ENCODE measurements around the gene PHLDB1. TPM values are rescaled to one million over a fixed set of nuclear protein-coding genes. Genes with fewer than 3 reads are reported as not detected.

Gene PHLDB1
- total and polyA plus RNA-seq, 2 of the 8 experiments (the other 6 are each of a cell fraction or from before 2014, with no cell fraction given): 53.9 to 74.8 TPM

GRCh38 chr11:118634431-118635236, 27.2 kb downstream of the PHLDB1 start:
- no peak overlapping the region for H3K4ac ChIP-seq (replicated peaks; ENCODE audit: insufficient read length, low read depth, low read length)
- H3K4me3 ChIP-seq (ENCODE audit: extremely low read depth in 1 of 4, insufficient read depth in 2 of 4, low read depth in 3 of 4, low read length in 4 of 4): peak overlapping the region; percentile 36 to 72 (median 62)
- peak overlapping the region; percentile 79 for H4K5ac ChIP-seq (ENCODE audit: insufficient read length, low read depth, low read length)
- peaks cover 2 to 42% (median 13%) of the 10 kb centered on the region in 4 experiments; a peak in 6 of 8 replicates for H3K36me3 ChIP-seq (ENCODE audit: control insufficient read depth in 2 of 4, insufficient read depth in 4 of 4, low read length in 3 of 4)
- H3K14ac ChIP-seq (ENCODE audit: insufficient read length): no peak overlapping the region
- H4K8ac ChIP-seq (ENCODE audit: extremely low read depth, insufficient read depth, low read length): peak overlapping the region; percentile 88; the same call in 1 of the 2 replicates
- peaks cover 3% of the 10 kb centered on the region for H3K79me1 ChIP-seq (ENCODE audit: low read depth, low read length)
- H2AK5ac ChIP-seq (ENCODE audit: low read depth, low read length): no peak overlapping the region
- no peaks in the 10 kb centered on the region for H3K9me3 ChIP-seq (ENCODE audit: insufficient read depth in 2 of 2, low read depth in 1 of 2, low read length in 1 of 2)
- H2BK15ac ChIP-seq (ENCODE audit: low read length): no peak overlapping the region
- H3K4me2 ChIP-seq (ENCODE audit: insufficient read depth in 1 of 2, low read depth in 2 of 2, low read length in 2 of 2): peak overlapping the region; percentile 80 to 99
- DNase-seq (ENCODE audit: low read depth in 1 of 2, low spot score in 2 of 2) (peak; percentile 80 to 89), FAIRE-seq (peak; percentile 13)
- peak overlapping the region in 3 of 4 experiments; percentile 63 to 79 (median 77); a peak in 6 of 7 replicates for H3K9ac ChIP-seq (replicated peaks in 1 of 4; ENCODE audit: extremely low read depth in 1 of 4, low read depth in 3 of 4, low read length in 3 of 4)
- no peak overlapping the region for H2BK120ac ChIP-seq (replicated peaks; ENCODE audit: low read depth, low read length)
- H3K56ac ChIP-seq (replicated peaks; ENCODE audit: insufficient read length, low read depth, low read length): peak overlapping the region; percentile 24
- ChIA-PET CTCF (ENCODE audit: partially characterized antibody) (interaction anchor here (0.8 to 19.1 kb wide), 13 partner anchors 8 to 200 kb away, joined by 3 to 435 read pairs (median 8); partner anchors contain the start of gene PHLDB1), POLR2A (ENCODE audit: partially characterized antibody) (interaction anchor here (0.5 to 25.8 kb wide), 15 partner anchors 11 to 327 kb away, joined by 3 to 574 read pairs (median 3); partner anchors contain the start of genes ARCN1 and PHLDB1)
- H3K4me1 ChIP-seq (replicated peaks in 1 of 4; ENCODE audit: control insufficient read depth in 3 of 4, insufficient read depth in 4 of 4, low read length in 3 of 4): peaks cover 16 to 23% (median 19%) of the 10 kb centered on the region in 4 experiments
- no peaks in the 10 kb centered on the region for H3K27me3 ChIP-seq (replicated peaks in 1 of 4; ENCODE audit: control insufficient read depth in 3 of 4, extremely low read depth in 1 of 4, insufficient read depth in 3 of 4, low read length in 3 of 4)
- H3K23ac ChIP-seq (ENCODE audit: insufficient read length): no peak overlapping the region
- no peaks in the 10 kb centered on the region for H3K79me2 ChIP-seq (ENCODE audit: control insufficient read depth in 1 of 2, insufficient read depth in 2 of 2, low read length in 2 of 2)
- H4K20me1 ChIP-seq (replicated peaks in 1 of 2; ENCODE audit: control insufficient read depth in 1 of 2, insufficient read depth in 2 of 2, low read length in 2 of 2): peaks cover 2 to 15% of the 10 kb centered on the region in 2 experiments
- H4K91ac ChIP-seq (replicated peaks; ENCODE audit: insufficient read length, low read length): peak overlapping the region; percentile 87
- peak overlapping the region; percentile 92 for H2BK5ac ChIP-seq (ENCODE audit: low read depth, low read length)
- peaks cover 9% of the 10 kb centered on the region; the same call in 1 of the 2 replicates for H3K23me2 ChIP-seq (ENCODE audit: low read depth, low read length)
- 4% methylated on average over 22 of the region's 41 CpGs; no CpG with 5 or more reads in 1 of the 2 experiments for WGBS, 2 experiments (ENCODE audit: extremely low coverage in 1 of 2, insufficient coverage in 1 of 2, insufficient read length in 1 of 2, insufficient replicate concordance in 2 of 2, low coverage in 1 of 2, low lambda C conversion rate in 2 of 2, missing lambda C conversion rate in 1 of 2)
- peak overlapping the region; percentile 97 for H2BK12ac ChIP-seq (ENCODE audit: low read depth, low read length)
- peak overlapping the region; percentile 89 for H3K27ac ChIP-seq (ENCODE audit: low read depth, low read length)
- H3K18ac ChIP-seq (ENCODE audit: extremely low read depth, low read length): peak overlapping the region; percentile 97
- 0 out of 2 replicates have a peak overlapping the region, but pooled peaks have one; percentile 12 for H2AFZ ChIP-seq (ENCODE audit: low read length)
- H2BK20ac ChIP-seq (ENCODE audit: low read length): no peak overlapping the region; the same call in 1 of the 2 replicates
- TF ChIP-seq SAP30 (IDR thresholded peaks at IDR 0.05; ENCODE audit: insufficient read depth, insufficient replicate concordance, low read length): no peak
- TF ChIP-seq SIN3A (conservative IDR thresholded peaks at IDR 0.05 in 1 of 2, IDR thresholded peaks at IDR 0.05 in 1 of 2; ENCODE audit: low read depth in 1 of 2, low read length in 2 of 2): no peak; a peak in 1 of 4 replicates
- TF ChIP-seq CEBPB (IDR thresholded peaks at IDR 0.05; ENCODE audit: low read depth, low read length): 0 out of 2 replicates have a peak, but pooled peaks have one; percentile 15
- TF ChIP-seq RXRA (IDR thresholded peaks at IDR 0.05; ENCODE audit: insufficient read depth, low read depth, low read length): no peak
- peak; percentile 53; the same call in 1 of the 2 replicates for TF ChIP-seq GTF2F1 (IDR thresholded peaks at IDR 0.05; ENCODE audit: borderline replicate concordance, low read depth, low read length)
- 0 out of 4 replicates have a peak, but pooled peaks of 1 of the 2 experiments have one; percentile 8 for TF ChIP-seq RAD21 (IDR thresholded peaks at IDR 0.05 in 1 of 2, conservative IDR thresholded peaks at IDR 0.05 in 1 of 2; ENCODE audit: low read depth in 2 of 2, low read length in 2 of 2)
- no peak for TF ChIP-seq NRF1 (IDR thresholded peaks at IDR 0.05; ENCODE audit: low read depth, low read length)
- 0 out of 2 replicates have a peak, but pooled peaks have one; percentile 52 for TF ChIP-seq YY1 (IDR thresholded peaks at IDR 0.05; ENCODE audit: low read depth, low read length)
- TF ChIP-seq CREB1 (IDR thresholded peaks at IDR 0.05): peak; percentile 33; the same call in 1 of the 2 replicates

Measured in H1 (cell line).